H1 (cell line): Measurements from ENCODE around the gene PLVAP. TPM values are rescaled to one million over a fixed set of nuclear protein-coding genes. Genes with fewer than 3 reads are reported as not detected.

Experiments
- CTCF ChIA-PET: fragments of 300-600 bp; sonication (Branson Sonifier 250); formaldehyde crosslinking; loops from one replicate; lab custom pipeline; 2021; ENCODE audit not compliant: partially characterized antibody; lab: Charles Lee
- POLR2A ChIA-PET: fragments of 300-600 bp; sonication (Branson Sonifier 250); formaldehyde crosslinking; loops from one replicate; lab custom pipeline; 2021; ENCODE audit warnings: inconsistent platforms; ENCODE audit not compliant: partially characterized antibody; lab: Charles Lee
- DNase-seq, 2 experiments: peaks; one replicate each; pipeline versions ENCODE4 v3.0.0 to v3.0.0-alpha.2; 2010 to 2022; ENCODE audit warnings: low spot score in 2 of 2, low read depth in 1 of 2, mixed read lengths in 1 of 2
- FAIRE-seq: peaks from 2 replicates; lab custom pipeline; 2011; peaks lifted over from hg19 to GRCh38; lab: Jason Lieb, UNC
- H2AFZ ChIP-seq: 2 replicates; pipeline ENCODE4 v1.8.1; 2012; ENCODE audit warnings: low read length, inconsistent platforms
- H2AK5ac ChIP-seq: 2 replicates; pipeline ENCODE4 v1.6.1; 2013; ENCODE audit warnings: low read depth, low read length
- H2BK120ac ChIP-seq: replicated peaks from 2 replicates; pipeline ENCODE3; 2013; ENCODE audit warnings: low read depth, low read length, inconsistent platforms
- H2BK12ac ChIP-seq: 2 replicates; pipeline ENCODE4 v1.6.1; 2013; ENCODE audit warnings: low read depth, low read length
- H2BK15ac ChIP-seq: 2 replicates; pipeline ENCODE4 v1.6.1; 2013; ENCODE audit warnings: low read length
- H2BK20ac ChIP-seq: 2 replicates; pipeline ENCODE4 v1.6.1; 2013; ENCODE audit warnings: low read length
- H2BK5ac ChIP-seq: 2 replicates; pipeline ENCODE4 v1.6.1; 2013; ENCODE audit warnings: low read depth, low read length
- H3K14ac ChIP-seq: 2 replicates; pipeline ENCODE4 v1.6.1; 2013; ENCODE audit warnings: inconsistent platforms; ENCODE audit not compliant: insufficient read length
- H3K18ac ChIP-seq: 2 replicates; pipeline ENCODE4 v1.6.1; 2013; ENCODE audit warnings: low read length; ENCODE audit errors: extremely low read depth
- H3K23ac ChIP-seq: 2 replicates; pipeline ENCODE4 v1.6.1; 2013; ENCODE audit warnings: inconsistent platforms; ENCODE audit not compliant: insufficient read length
- H3K23me2 ChIP-seq: 2 replicates; pipeline ENCODE4 v1.6.1; 2013; ENCODE audit warnings: low read depth, low read length
- H3K27ac ChIP-seq: 2 replicates; pipeline ENCODE4 v1.6.1; 2011; ENCODE audit warnings: low read depth, low read length, inconsistent platforms
- H3K27me3 ChIP-seq, 4 experiments: replicated peaks in 1 of 4; 1 replicate in 1 of 4; 2 replicates in 3 of 4; pipeline versions ENCODE4 v1.6.1 to v1.8.1; 2011 to 2013; ENCODE audit warnings: low read length in 3 of 4, mild to moderate bottlenecking in 3 of 4, inconsistent platforms in 2 of 4, mixed read lengths in 2 of 4, moderate library complexity in 1 of 4; ENCODE audit not compliant: control insufficient read depth in 3 of 4, insufficient read depth in 3 of 4; ENCODE audit errors: extremely low read depth in 1 of 4
- H3K36me3 ChIP-seq, 4 experiments: 2 replicates each; pipeline versions ENCODE4 v1.6.1 to v1.8.1; 2011 to 2013; ENCODE audit warnings: mild to moderate bottlenecking in 4 of 4, low read length in 3 of 4, moderate library complexity in 2 of 4, control low read depth in 1 of 4, inconsistent platforms in 1 of 4; ENCODE audit not compliant: insufficient read depth in 4 of 4, control insufficient read depth in 2 of 4
- H3K4ac ChIP-seq: replicated peaks from 2 replicates; pipeline ENCODE3; 2013; ENCODE audit warnings: low read length, low read depth, mixed read lengths, inconsistent platforms; ENCODE audit not compliant: insufficient read length
- H3K4me1 ChIP-seq, 4 experiments: replicated peaks in 1 of 4; 1 replicate in 1 of 4; 2 replicates in 3 of 4; pipeline versions ENCODE4 v1.6.1 to v1.8.1; 2011 to 2013; ENCODE audit warnings: low read length in 3 of 4, inconsistent platforms in 2 of 4, mixed read lengths in 1 of 4; ENCODE audit not compliant: insufficient read depth in 4 of 4, control insufficient read depth in 3 of 4
- H3K4me2 ChIP-seq, 2 experiments: 2 replicates each; pipeline versions ENCODE4 v1.6.1 to v1.8.1; 2011 to 2013; ENCODE audit warnings: low read depth in 2 of 2, low read length in 2 of 2, control low read depth in 1 of 2, inconsistent platforms in 1 of 2, mild to moderate bottlenecking in 1 of 2; ENCODE audit not compliant: insufficient read depth in 1 of 2
- H3K4me3 ChIP-seq, 4 experiments: fragments of 200-600, 300-600 bp in 1 of 4; sonication (generic), shearing (Covaris generic), sonication (Bioruptor Twin) in 1 of 4; 2 replicates each; pipeline versions ENCODE4 v1.5.1 to v1.8.1; 2011 to 2016; ENCODE audit warnings: low read length in 4 of 4, low read depth in 3 of 4, control low read depth in 2 of 4, inconsistent platforms in 2 of 4, mild to moderate bottlenecking in 2 of 4, mixed read lengths in 1 of 4, moderate library complexity in 1 of 4; ENCODE audit not compliant: insufficient read depth in 2 of 4; ENCODE audit errors: extremely low read depth in 1 of 4
- H3K56ac ChIP-seq: replicated peaks from 2 replicates; pipeline ENCODE3; 2013; ENCODE audit warnings: low read depth, mild to moderate bottlenecking, mixed read lengths, low read length, inconsistent platforms; ENCODE audit not compliant: insufficient read length
- H3K79me1 ChIP-seq: 2 replicates; pipeline ENCODE4 v1.6.1; 2013; ENCODE audit warnings: low read depth, low read length, control low read depth
- H3K79me2 ChIP-seq, 2 experiments: 2 replicates each; pipeline versions ENCODE4 v1.6.1 to v1.8.1; 2012 to 2013; ENCODE audit warnings: low read length in 2 of 2, mild to moderate bottlenecking in 2 of 2, inconsistent platforms in 1 of 2; ENCODE audit not compliant: insufficient read depth in 2 of 2, control insufficient read depth in 1 of 2
- H3K9ac ChIP-seq, 4 experiments: replicated peaks in 1 of 4; 1 replicate in 1 of 4; 2 replicates in 3 of 4; pipeline versions ENCODE4 v1.6.1 to v1.8.1; 2011 to 2013; ENCODE audit warnings: low read depth in 3 of 4, low read length in 3 of 4, control low read depth in 2 of 4, mild to moderate bottlenecking in 2 of 4, moderate library complexity in 2 of 4, inconsistent platforms in 1 of 4; ENCODE audit errors: extremely low read depth in 1 of 4
- H3K9me3 ChIP-seq, 2 experiments: 2 replicates each; pipeline versions ENCODE4 v1.6.1 to v1.8.1; 2012 to 2013; ENCODE audit warnings: mild to moderate bottlenecking in 2 of 2, moderate library complexity in 2 of 2, control low read depth in 1 of 2, inconsistent platforms in 1 of 2, low read depth in 1 of 2, low read length in 1 of 2, mixed read lengths in 1 of 2; ENCODE audit not compliant: insufficient read depth in 2 of 2
- H4K20me1 ChIP-seq, 2 experiments: replicated peaks in 1 of 2; 2 replicates each; pipeline versions ENCODE3 to v1.8.1; 2011 to 2013; ENCODE audit warnings: inconsistent platforms in 2 of 2, low read length in 2 of 2, mild to moderate bottlenecking in 1 of 2; ENCODE audit not compliant: insufficient read depth in 2 of 2, control insufficient read depth in 1 of 2
- H4K5ac ChIP-seq: 2 replicates; pipeline ENCODE4 v1.6.1; 2013; ENCODE audit warnings: low read length, low read depth, mixed read lengths, inconsistent platforms; ENCODE audit not compliant: insufficient read length
- H4K8ac ChIP-seq: 2 replicates; pipeline ENCODE4 v1.8.0; 2013; ENCODE audit warnings: mild to moderate bottlenecking, moderate library complexity, low read length, inconsistent platforms; ENCODE audit not compliant: insufficient read depth; ENCODE audit errors: extremely low read depth
- H4K91ac ChIP-seq: replicated peaks from 2 replicates; pipeline ENCODE3; 2013; ENCODE audit warnings: low read length, mixed read lengths, inconsistent platforms; ENCODE audit not compliant: insufficient read length
- ATF3 ChIP-seq: IDR thresholded peaks from 2 replicates; pipeline ENCODE4 v1.6.1; 2011; ENCODE audit warnings: low read depth, mild to moderate bottlenecking, low read length; ENCODE audit not compliant: insufficient read depth
- CBX5 ChIP-seq: fragments of 300-800, 300-1000 bp; sonication (generic); IDR thresholded peaks from 2 replicates; pipeline ENCODE4 v1.7.1; 2016; ENCODE audit warnings: antibody characterized with exemption, low read length, low read depth
- CEBPB ChIP-seq: IDR thresholded peaks from 2 replicates; pipeline ENCODE4 v1.6.1; 2012; ENCODE audit warnings: low read depth, low read length
- HDAC2 ChIP-seq, 2 experiments: fragments of 300-600 bp in 1 of 2; sonication (generic) in 1 of 2; IDR thresholded peaks; 2 replicates each; pipeline ENCODE4 v1.6.1; 2011 to 2012; ENCODE audit warnings: low read depth in 2 of 2, low read length in 2 of 2, mild to moderate bottlenecking in 2 of 2, moderate library complexity in 2 of 2, borderline replicate concordance in 1 of 2, inconsistent platforms in 1 of 2
- NANOG ChIP-seq: IDR thresholded peaks from 2 replicates; pipeline ENCODE4 v1.6.1; 2011; ENCODE audit warnings: low read length, low read depth, mild to moderate bottlenecking, inconsistent platforms; ENCODE audit not compliant: insufficient read depth, poor library complexity, severe bottlenecking
- NRF1 ChIP-seq: IDR thresholded peaks from 2 replicates; pipeline ENCODE4 v1.6.1; 2011; ENCODE audit warnings: mild to moderate bottlenecking, low read depth, low read length, improper control_type of control experiment
- RBBP5 ChIP-seq: IDR thresholded peaks from 2 replicates; pipeline ENCODE4 v1.7.1; 2012; ENCODE audit warnings: low read depth, mild to moderate bottlenecking, inconsistent platforms, low read length, moderate library complexity, borderline replicate concordance
- TAF1 ChIP-seq: IDR thresholded peaks from 2 replicates; pipeline ENCODE4 v1.6.1; 2011; ENCODE audit warnings: mild to moderate bottlenecking, low read depth, low read length
- TAF7 ChIP-seq: optimal IDR thresholded peaks from 2 replicates; pipeline ENCODE3; 2011; ENCODE audit warnings: low read depth, mild to moderate bottlenecking, inconsistent platforms, low read length, moderate library complexity, borderline replicate concordance
- WGBS, 2 experiments: shearing (Covaris generic) in 1 of 2; methylation state at CpG; one replicate each; pipeline versions ENCODE4 v1.1.6 to v1.1.7; 2013 to 2015; ENCODE audit warnings: low lambda C conversion rate in 2 of 2, mixed read lengths in 2 of 2, inconsistent platforms in 1 of 2, low coverage in 1 of 2, missing lambda C conversion rate in 1 of 2; ENCODE audit not compliant: insufficient replicate concordance in 2 of 2, insufficient coverage in 1 of 2, insufficient read length in 1 of 2; ENCODE audit errors: extremely low coverage in 1 of 2, missing lambda C conversion rate in 1 of 2; 5-methylcytosine and 5-hydroxymethylcytosine counted together
- polyA plus RNA-seq, 7 experiments: library from polyadenylated mRNA; depleted of rRNA in 3 of 7; stranded (reverse) in 5 of 7; unstranded in 2 of 7; fragments of >200 nt in 5 of 7; fragments of 200-250 nt in 2 of 7; gene quantifications; 1 replicate in 5 of 7; 2 replicates in 1 of 7; 4 replicates in 1 of 7; pipeline versions ENCODE4 v1.2.1 to v1.2.3, GENCODE V29; 2011 to 2013; ENCODE audit warnings: missing spikeins in 2 of 7, mixed read lengths in 2 of 7
- total RNA-seq: library from RNA; stranded (reverse); fragmentation: NEBNext Ultra II Directional; extraction: Animal tissue kit (Norgen Biotek cat#: 25700); gene quantifications from 2 replicates; pipeline ENCODE4 v1.2.1, GENCODE V29; 2021

The PLVAP gene
- total and polyA plus RNA-seq, 2 of the 8 experiments (the other 6 are each of a cell fraction or from before 2014, with no cell fraction given): 0.32 TPM; not detected in 1

GRCh38 chr19:17405250-17406045 lies 28.3 kb upstream of the PLVAP start, which contains the start of gene BST2:
TSS of gene BST2 (minus strand) at chr19:17405630. CDS start at chr19:17405575, 55 bp downstream.
- H3K23me2 ChIP-seq: peaks cover 10% of the 10 kb centered on the region; the same call in 1 of the 2 replicates
- peak within 1 kb of the TSS; percentile 3 for H3K56ac ChIP-seq
- no peaks in the 10 kb centered on the region for H3K27me3 ChIP-seq
- peak within 1 kb of the TSS; percentile 91 for H2BK12ac ChIP-seq
- peak within 1 kb of the TSS; percentile 81; the same call in 1 of the 2 replicates for H2BK5ac ChIP-seq
- POLR2A ChIA-PET: interaction anchor here (0.6 to 4.9 kb wide), 16 partner anchors 8 to 440 kb away, joined by 3 to 44 read pairs (median 3); partner anchors contain the start of genes CCDC194 and MVB12A
- H3K36me3 ChIP-seq: peaks cover 0 to 7% (median 1%) of the 10 kb centered on the region in 4 experiments; a peak in 3 of 8 replicates
- H3K23ac ChIP-seq: no peak within 1 kb of the TSS
- no peak for FAIRE-seq
- WGBS, 2 experiments: 88% methylated on average over 18 of the region's 18 CpGs; no CpG with 5 or more reads in 1 of the 2 experiments
- H2BK20ac ChIP-seq: peak within 1 kb of the TSS; percentile 77; the same call in 1 of the 2 replicates
- no peaks in the 10 kb centered on the region for H3K9me3 ChIP-seq
- no peak for DNase-seq
- peak within 1 kb of the TSS; percentile 90 for H3K18ac ChIP-seq
- peak within 1 kb of the TSS; percentile 65; the same call in 1 of the 2 replicates for H2AK5ac ChIP-seq
- H2BK120ac ChIP-seq: peak within 1 kb of the TSS; percentile 27
- peak within 1 kb of the TSS; percentile 77 to 79 for H3K4me2 ChIP-seq
- H4K20me1 ChIP-seq: no peaks in the 10 kb centered on the region
- H2BK15ac ChIP-seq: peak within 1 kb of the TSS; percentile 84; the same call in 1 of the 2 replicates
- peak within 1 kb of the TSS; percentile 25 for H3K4ac ChIP-seq
- peak within 1 kb of the TSS; percentile 39 to 75 (median 58); a peak in 7 of 8 replicates for H3K4me3 ChIP-seq
- peak within 1 kb of the TSS in 3 of 4 experiments; percentile 48 to 58 (median 55); a peak in 4 of 7 replicates for H3K9ac ChIP-seq
- CTCF ChIA-PET: interaction anchor here (0.8 to 1.6 kb wide), 5 partner anchors 10 to 60 kb away, joined by 3 to 5 read pairs (median 4); no protein-coding TSS in a partner anchor
- peak within 1 kb of the TSS; percentile 69 for H4K8ac ChIP-seq
- peak within 1 kb of the TSS; percentile 81 for H3K27ac ChIP-seq
- H3K14ac ChIP-seq: no peak within 1 kb of the TSS
- H4K5ac ChIP-seq: peak within 1 kb of the TSS; percentile 72
- no peaks in the 10 kb centered on the region; the same call in 1 of the 2 replicates for H3K79me1 ChIP-seq
- no peak within 1 kb of the TSS for H2AFZ ChIP-seq
- peaks cover 0 to 4% of the 10 kb centered on the region in 2 experiments; a peak in 1 of 4 replicates for H3K79me2 ChIP-seq
- peaks cover 4 to 23% (median 13%) of the 10 kb centered on the region in 4 experiments for H3K4me1 ChIP-seq
- H4K91ac ChIP-seq: peak within 1 kb of the TSS; percentile 86
- 0 out of 2 replicates have a peak, but pooled peaks have one; percentile 23 for TF ChIP-seq TAF1
- TF ChIP-seq CBX5: no peak
- TF ChIP-seq NRF1: no peak
- TF ChIP-seq RBBP5: 0 out of 2 replicates have a peak, but pooled peaks have one; percentile 38
- peak; percentile 73 for TF ChIP-seq CEBPB
- no peak for TF ChIP-seq HDAC2 (IDR thresholded peaks at IDR 0.05; ENCODE audit: borderline replicate concordance in 1 of 2, low read depth in 2 of 2, low read length in 2 of 2)
- TF ChIP-seq NANOG: no peak
- TF ChIP-seq TAF7: peak; percentile 70
- TF ChIP-seq ATF3: no peak
